GM18526 (cell line): ENCODE results near the gene FBXO31.

Source experiments
- POLR2A ChIP-seq: IDR thresholded peaks from 3 replicates; pipeline ENCODE4 v1.6.1; 2011; ENCODE audit not compliant: insufficient read length; ENCODE audit errors: extremely low read depth

FBXO31 gene, protein sequence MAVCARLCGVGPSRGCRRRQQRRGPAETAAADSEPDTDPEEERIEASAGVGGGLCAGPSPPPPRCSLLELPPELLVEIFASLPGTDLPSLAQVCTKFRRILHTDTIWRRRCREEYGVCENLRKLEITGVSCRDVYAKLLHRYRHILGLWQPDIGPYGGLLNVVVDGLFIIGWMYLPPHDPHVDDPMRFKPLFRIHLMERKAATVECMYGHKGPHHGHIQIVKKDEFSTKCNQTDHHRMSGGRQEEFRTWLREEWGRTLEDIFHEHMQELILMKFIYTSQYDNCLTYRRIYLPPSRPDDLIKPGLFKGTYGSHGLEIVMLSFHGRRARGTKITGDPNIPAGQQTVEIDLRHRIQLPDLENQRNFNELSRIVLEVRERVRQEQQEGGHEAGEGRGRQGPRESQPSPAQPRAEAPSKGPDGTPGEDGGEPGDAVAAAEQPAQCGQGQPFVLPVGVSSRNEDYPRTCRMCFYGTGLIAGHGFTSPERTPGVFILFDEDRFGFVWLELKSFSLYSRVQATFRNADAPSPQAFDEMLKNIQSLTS

DNA sequence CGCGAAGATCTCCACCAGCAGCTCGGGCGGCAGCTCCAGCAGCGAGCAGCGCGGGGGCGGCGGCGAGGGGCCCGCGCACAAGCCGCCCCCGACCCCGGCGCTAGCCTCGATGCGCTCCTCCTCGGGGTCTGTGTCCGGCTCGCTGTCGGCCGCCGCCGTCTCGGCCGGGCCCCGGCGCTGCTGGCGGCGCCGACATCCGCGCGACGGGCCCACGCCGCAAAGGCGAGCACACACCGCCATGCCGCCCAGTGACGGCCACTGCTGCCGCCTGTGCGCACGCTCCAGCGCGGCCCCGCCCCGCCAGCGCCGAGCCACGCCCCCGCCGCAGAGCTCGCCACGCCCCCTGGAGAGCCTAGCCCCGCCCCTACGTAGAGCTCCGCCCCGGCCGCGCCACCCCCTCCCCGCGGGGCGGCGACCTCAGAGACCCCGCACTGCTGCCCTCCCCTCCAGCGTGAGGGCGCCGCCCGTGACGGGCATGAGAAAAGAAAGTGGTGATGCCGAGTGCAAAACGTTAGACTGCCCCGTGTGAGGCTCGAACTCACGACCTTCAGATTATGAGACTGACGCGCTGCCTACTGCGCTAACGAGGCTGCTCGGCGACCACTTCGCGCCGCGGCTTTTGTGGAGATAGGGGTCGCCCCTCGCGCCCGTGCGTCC lies at the start of gene FBXO31:
Gene FBXO31 (minus strand): TSS at position 272 of the 657 bp plus-strand sequence. CDS start 32 bp downstream, at position 240.
- TF ChIP-seq POLR2A = peak; percentile 70

DNA sequence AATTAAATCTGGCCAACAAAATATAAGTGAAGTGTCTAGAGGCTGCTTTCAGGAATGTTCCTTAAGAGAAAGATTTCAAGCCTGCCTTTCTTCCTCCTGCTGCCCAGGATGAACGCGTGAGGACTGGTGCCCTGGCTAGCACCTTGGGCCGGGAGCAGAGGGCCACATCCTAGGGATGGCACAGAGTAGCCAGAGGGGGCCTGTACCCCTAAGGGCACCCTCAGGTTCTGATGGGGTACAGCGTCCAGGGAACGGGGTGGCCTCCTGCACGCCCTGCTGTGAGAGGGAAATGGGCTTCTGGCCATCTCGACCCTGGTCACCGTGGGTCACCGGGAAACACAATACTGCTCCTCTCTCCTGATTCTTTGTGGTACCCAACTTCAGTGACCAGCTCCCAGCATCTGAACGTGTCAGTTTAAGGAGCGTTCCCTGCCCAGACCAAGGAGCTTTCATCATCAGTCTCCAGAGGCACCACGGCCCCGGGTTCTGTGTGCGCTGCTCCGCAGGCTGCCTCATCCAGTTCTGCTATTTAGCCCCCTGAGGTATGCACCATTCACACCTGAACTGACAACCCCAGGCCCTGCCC lies 48.8 kb upstream of the FBXO31 start:
- no peak for TF ChIP-seq POLR2A

DNA sequence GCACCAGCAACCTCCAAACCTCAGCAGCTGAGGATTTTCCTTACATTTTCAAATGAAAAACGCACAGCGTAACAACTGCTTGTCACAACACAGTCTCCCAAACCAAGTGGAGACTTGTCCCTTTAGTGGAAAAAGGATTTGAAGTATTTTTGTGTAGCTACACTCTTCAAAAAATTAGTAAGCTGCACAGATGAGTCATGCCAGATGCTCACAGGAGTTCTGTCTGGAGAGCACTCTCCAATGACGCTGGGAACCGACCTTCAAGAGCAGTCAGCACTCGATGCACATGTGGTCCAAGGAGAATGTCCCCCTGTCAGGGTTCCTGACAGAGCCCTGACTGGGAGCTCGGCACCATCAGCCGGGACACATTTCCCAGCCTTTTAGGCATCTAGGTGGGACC lies 48.4 kb upstream of the FBXO31 start:
- TF ChIP-seq POLR2A = no peak

DNA sequence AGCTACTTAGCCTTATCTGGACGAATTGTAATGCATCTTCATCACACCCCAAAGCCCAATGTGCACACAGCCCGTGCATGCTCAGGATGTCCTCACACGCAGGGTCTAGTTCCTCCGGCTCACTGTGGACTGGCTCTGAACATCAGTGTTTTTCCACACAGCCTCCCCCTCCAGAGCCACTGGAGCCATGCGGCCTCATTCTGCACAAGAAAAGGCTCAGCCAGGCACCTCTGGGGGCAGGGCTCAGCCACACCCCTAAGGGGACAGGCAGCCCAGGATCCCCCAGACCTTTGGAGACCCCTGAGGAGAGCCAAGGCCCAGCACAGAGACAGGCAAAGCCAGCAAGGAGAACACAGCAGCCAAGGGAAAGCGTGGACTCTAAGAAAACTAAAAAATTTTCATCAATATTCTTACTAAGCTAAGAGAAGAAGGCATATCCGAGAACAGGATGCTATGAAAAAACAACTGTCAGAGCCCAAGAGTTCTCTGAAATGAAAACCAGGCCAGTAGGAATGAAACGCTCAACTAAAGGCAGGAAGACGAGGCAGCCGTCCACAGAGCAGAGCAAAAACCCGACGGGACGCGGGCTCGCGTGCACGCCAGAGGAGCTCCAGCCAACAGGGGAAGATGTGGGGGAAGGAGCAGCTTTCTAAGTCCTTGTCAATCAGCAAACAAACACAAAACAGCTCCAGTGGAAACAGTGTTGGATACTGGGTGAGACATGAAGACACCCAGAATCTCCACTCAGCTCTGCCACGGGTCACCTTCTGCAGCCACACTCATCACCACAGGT lies 43.0 kb upstream of the FBXO31 start:
- no peak for TF ChIP-seq POLR2A

DNA sequence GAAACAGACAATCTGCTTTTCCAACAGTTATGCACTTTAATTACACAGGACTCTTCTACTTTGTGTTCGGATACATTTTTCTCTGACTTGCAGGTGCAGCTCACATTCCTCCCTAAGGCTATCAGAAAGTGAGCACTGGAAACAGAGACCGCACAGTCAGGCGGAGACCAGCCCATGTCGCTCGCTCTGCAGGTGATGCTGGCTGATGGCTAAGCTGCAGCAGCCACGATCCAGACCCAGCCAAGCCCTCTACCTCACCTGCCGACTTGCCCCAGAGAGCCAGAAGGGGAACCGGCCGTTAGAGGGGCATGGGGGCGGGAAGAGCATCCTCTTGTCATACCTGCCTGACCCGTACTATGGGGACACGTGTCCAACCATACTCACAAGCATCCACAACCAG lies 42.4 kb upstream of the FBXO31 start:
- no peak for TF ChIP-seq POLR2A

DNA sequence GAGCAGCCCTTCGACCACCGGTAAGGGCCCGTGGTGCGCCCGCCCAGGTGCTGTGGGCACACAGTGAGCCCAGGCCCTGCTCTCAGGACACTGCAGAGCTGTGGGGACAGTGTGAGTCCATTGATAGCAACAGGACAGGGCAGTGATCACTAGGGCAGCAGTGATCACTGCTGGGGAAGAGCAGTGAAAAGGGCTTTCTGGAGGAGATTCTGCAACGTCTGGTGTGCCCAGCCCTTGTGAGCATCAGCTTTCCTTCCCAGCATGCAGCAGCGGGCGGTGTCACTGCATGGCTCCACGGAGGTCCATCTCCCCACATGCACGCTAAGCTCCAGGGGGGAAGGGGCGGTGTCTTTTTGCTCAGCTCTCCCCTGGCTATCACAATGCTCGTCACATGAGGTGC lies 40.7 kb upstream of the FBXO31 start:
- TF ChIP-seq POLR2A = no peak

DNA sequence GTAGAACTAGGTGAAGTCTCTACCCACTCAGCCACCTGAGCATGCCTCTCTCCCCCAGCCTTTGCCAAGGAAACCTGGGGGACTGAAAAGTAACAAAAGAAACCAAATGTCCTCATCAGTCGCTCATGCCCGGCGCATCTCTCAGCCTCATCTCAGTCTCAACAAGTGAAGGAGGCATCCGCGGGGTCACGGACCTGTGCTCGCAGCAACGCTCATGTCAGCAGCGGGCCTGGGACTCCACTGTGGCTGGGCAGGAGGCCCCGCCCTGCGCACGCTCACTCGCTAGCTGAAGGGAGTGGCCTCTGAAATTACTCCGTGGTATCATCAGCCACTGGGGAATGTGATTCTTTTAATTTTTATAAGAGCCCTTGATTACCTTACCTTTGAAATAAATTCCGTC lies 39.9 kb upstream of the FBXO31 start:
- no peak for TF ChIP-seq POLR2A

DNA sequence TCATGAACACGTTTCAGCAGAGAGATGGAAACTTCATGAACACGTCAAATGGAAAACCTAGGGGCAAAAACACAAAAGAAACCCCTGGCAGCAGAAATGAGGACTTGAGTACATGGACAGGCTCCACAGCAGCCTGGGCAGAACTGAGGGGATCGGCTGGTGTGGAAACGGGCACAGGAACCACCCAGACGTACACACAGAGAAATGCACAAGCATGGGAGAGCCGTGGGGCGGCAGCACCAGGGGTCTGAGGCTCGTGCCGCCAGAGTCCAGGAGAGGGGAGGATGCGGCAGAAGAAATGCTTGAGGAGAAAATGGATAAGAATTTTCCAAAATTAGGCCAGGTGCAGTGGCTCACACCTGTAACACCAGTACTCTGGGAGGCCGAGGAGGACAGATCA lies 38.5 kb upstream of the FBXO31 start:
- TF ChIP-seq POLR2A = no peak

DNA sequence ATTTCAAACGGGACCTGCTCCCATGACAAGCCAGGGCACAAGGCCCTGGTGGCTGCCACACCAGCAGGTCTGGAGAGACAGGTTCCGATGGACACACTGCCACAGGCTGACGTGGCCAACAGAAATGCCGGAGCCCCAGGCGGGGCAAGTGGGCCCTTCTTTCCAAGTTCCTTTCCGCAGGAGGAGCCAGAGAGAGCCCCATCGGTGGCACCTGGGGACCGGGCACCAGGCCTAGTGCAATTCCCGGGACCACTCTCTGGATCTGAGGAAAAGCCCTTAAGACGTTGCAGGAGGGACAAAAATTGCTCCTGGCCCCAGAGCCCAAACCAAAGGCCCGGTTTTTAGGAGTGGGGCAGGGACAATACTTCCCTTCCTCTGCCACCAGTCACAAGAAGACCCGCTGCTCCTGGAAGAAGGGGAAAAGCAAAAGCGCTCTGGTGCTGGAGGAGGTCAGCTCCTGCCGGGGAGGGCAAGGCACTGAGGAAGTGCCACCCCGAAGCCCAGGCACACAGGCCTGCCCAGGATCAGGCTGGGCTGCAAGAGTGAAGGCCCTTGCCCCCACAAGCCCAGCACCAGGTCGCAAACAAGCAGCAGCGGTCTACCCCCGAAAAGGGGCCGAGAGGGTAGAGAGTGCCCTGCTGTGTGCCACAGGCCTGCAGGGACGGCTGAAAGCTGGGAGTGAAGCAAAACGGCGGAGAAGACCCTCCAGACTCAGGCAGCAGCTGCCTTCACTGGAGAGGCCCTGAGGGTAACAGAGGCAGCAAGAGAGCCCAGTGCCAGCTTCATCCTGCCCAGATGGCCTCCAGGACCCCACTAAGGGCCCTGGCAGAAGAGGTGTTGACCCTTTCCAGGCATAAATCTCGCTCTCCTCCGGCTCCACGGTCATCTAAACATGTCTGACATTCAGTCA lies 37.7 kb upstream of the FBXO31 start:
- no peak for TF ChIP-seq POLR2A

DNA sequence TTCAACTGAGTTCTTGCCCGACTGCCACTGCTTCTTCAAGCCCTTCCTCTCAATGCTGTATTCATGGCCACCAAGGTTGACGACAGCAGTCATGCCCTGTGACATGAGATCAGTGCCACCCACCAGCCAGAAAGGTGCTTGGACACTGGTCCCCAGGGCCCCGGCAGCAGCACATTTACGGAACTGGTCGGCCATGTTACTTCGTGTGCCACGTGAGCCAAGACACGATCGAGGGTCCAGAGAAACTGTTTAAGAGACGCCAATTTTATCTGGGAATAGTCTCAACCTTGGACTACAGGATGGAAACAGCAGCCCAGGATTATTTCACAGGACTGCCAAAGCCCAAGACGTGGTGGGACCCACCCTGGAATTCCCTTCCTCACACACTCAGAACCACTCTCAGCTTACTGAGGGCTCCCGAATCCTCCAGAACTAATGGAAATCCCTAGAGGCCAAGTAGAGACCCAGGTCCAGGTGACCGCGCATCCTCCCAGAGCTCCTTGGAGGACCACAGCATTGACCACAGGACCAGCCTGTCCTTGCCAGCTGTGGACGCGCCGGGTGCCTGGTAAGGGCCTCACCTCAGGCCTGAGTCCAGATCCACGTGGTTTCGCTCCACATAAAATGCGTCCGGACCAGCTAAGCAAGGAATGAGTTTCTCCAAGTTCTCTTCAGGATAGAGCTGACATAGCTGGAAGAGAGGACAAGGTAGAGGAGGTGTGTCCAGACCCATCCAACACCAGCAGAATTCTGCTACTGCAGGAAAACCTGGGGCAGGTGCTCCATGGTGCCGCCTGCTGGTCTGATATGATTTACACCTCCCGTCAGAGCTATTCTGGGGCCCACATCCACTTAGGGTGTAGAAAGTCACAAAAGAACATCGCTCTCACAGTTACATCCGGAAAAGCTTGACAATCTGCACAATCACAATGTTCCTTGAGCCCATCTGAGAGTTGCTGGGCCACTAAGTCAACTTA lies 36.7 kb upstream of the FBXO31 start:
- TF ChIP-seq POLR2A = no peak

DNA sequence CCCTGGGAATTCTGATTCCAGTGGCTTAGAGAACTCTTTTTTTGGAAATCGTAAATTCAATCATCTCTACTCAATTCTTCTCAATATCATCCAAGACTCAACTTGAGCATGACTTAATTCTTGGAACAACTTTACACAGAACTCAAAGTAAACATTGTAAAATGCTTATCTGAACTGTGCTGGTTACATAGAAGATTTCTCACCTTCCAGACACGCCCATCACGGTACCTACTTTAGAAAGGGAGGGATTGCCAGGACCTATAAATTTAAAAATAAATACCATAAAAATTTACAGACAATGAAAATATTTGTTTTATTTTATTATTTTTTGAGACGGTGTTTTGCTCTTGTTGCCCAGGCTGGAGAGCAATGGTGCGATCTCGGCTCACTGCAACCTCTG lies 35.1 kb upstream of the FBXO31 start:
- no peak for TF ChIP-seq POLR2A

DNA sequence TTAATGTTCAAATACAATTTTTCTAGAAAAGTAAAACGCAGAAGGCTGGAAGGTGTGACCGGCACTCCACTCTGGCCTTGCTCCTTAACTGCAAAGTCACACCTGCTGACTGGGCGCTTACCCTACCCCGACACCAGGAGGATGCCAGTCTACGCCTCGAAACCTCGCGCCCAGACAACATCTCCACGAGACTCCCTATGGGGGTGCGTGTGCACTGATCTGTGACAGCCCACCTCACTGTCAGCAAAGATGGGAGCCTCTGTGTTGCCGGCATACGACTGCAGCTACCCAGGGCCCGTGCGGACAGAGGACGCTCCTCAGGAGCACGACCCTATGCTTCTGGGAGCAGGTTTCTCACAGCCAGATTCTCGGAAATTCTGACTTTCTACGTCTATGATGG lies 34.6 kb upstream of the FBXO31 start:
- no peak for TF ChIP-seq POLR2A

DNA sequence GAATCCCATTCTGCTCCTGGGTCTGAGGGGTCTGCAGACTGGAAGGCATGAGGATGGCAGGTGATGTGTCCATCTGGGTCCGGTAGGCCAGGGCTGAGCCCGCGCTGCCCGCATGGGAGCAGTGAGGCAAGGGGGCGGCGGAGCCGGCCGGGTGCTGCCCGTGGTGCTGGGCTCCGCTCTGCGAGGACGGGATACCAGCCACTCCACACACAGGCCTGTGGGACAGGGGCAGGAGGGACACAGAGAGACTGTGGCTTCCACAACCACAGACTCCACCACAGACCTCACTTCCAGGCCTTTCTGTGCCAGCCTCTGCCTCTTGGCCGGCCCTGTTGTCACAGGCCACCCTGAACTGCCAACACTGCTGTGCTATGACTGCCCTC lies 33.9 kb upstream of the FBXO31 start:
- TF ChIP-seq POLR2A = no peak
